ENCODE data around the gene PIP5K1B.
A peak's percentile ranks its signal among the peaks of the same experiment; 100 is the strongest.

Gene PIP5K1B

GRCh38 chr9:68775003-68775730 lies 70.1 kb downstream of the PIP5K1B start:
- H3K9me3 ChIP-seq (ENCODE audit: control insufficient read depth, insufficient read depth, low read length): no peaks in the 10 kb centered on the region

GRCh38 chr9:68777070-68777763 lies 72.2 kb downstream of the PIP5K1B start:
- Histone ChIP-seq H3K9ac (ENCODE audit: low read depth, low read length) (no peak overlapping the region), H3K4me3 (ENCODE audit: low read depth, low read length) (no peak overlapping the region), H3K36me3 (ENCODE audit: control insufficient read depth, insufficient read depth, low read length) (no peaks in the 10 kb centered on the region), H3K27me3 (ENCODE audit: control insufficient read depth, insufficient read depth, low read length) (no peaks in the 10 kb centered on the region), H3K27ac (ENCODE audit: low read depth, low read length) (no peak overlapping the region), H3K4me1 (ENCODE audit: control insufficient read depth, insufficient read depth, low read length) (peaks cover 17% of the 10 kb centered on the region), H3K9me3 (ENCODE audit: control insufficient read depth, insufficient read depth, low read length) (no peaks in the 10 kb centered on the region)

More at GRCh38 chr9:68775003-68775730, 70.1 kb downstream of the PIP5K1B start:
- no peak overlapping the region for H3K27ac ChIP-seq (ENCODE audit: low read depth, low read length)
- no peak overlapping the region for H3K9ac ChIP-seq (ENCODE audit: low read depth, low read length)
- H3K36me3 ChIP-seq (ENCODE audit: control insufficient read depth, insufficient read depth, low read length): no peaks in the 10 kb centered on the region
- no peak overlapping the region for H3K4me3 ChIP-seq (ENCODE audit: low read depth, low read length)
- peaks cover 7% of the 10 kb centered on the region; the same call in 1 of the 2 replicates for H3K4me1 ChIP-seq (ENCODE audit: control insufficient read depth, insufficient read depth, low read length)
- no peaks in the 10 kb centered on the region for H3K27me3 ChIP-seq (ENCODE audit: control insufficient read depth, insufficient read depth, low read length)

- no peaks in the 10 kb centered on the region for H3K36me3 ChIP-seq (ENCODE audit: control insufficient read depth, insufficient read depth, low read length)
- no peak overlapping the region for H3K27ac ChIP-seq (ENCODE audit: low read depth, low read length)
- H3K4me1 ChIP-seq (ENCODE audit: control insufficient read depth, insufficient read depth, low read length): peaks cover 24% of the 10 kb centered on the region
- H3K9me3 ChIP-seq (ENCODE audit: control insufficient read depth, insufficient read depth, low read length): no peaks in the 10 kb centered on the region
- H3K9ac ChIP-seq (ENCODE audit: low read depth, low read length): no peak overlapping the region
- no peaks in the 10 kb centered on the region for H3K27me3 ChIP-seq (ENCODE audit: control insufficient read depth, insufficient read depth, low read length)
- H3K4me3 ChIP-seq (ENCODE audit: low read depth, low read length): no peak overlapping the region
Measured at GRCh38 chr9:68778635-68779034, 73.6 kb downstream of the PIP5K1B start.

- Histone ChIP-seq H3K9me3 (ENCODE audit: control insufficient read depth, insufficient read depth, low read length) (no peaks in the 10 kb centered on the region), H3K36me3 (ENCODE audit: control insufficient read depth, insufficient read depth, low read length) (no peaks in the 10 kb centered on the region), H3K9ac (ENCODE audit: low read depth, low read length) (peak overlapping the region; percentile 87), H3K4me3 (ENCODE audit: low read depth, low read length) (peak overlapping the region; percentile 91), H3K27me3 (ENCODE audit: control insufficient read depth, insufficient read depth, low read length) (no peaks in the 10 kb centered on the region), H3K27ac (ENCODE audit: low read depth, low read length) (peak overlapping the region; percentile 87), H3K4me1 (ENCODE audit: control insufficient read depth, insufficient read depth, low read length) (peaks cover 26% of the 10 kb centered on the region)
Measured at GRCh38 chr9:68779558-68780379, 74.7 kb downstream of the PIP5K1B start.

GRCh38 chr9:68780380-68780712 lies 75.3 kb downstream of the PIP5K1B start:
- H3K36me3 ChIP-seq (ENCODE audit: control insufficient read depth, insufficient read depth, low read length): no peaks in the 10 kb centered on the region
- H3K27me3 ChIP-seq (ENCODE audit: control insufficient read depth, insufficient read depth, low read length): no peaks in the 10 kb centered on the region
- peak overlapping the region; percentile 37; the same call in 1 of the 2 replicates for H3K9ac ChIP-seq (ENCODE audit: low read depth, low read length)
- peak overlapping the region; percentile 91 for H3K4me3 ChIP-seq (ENCODE audit: low read depth, low read length)
- no peaks in the 10 kb centered on the region for H3K9me3 ChIP-seq (ENCODE audit: control insufficient read depth, insufficient read depth, low read length)
- H3K27ac ChIP-seq (ENCODE audit: low read depth, low read length): peak overlapping the region; percentile 87
- H3K4me1 ChIP-seq (ENCODE audit: control insufficient read depth, insufficient read depth, low read length): peaks cover 26% of the 10 kb centered on the region

- Histone ChIP-seq H3K36me3 (ENCODE audit: control insufficient read depth, insufficient read depth, low read length) (no peaks in the 10 kb centered on the region), H3K4me1 (ENCODE audit: control insufficient read depth, insufficient read depth, low read length) (peaks cover 26% of the 10 kb centered on the region), H3K4me3 (ENCODE audit: low read depth, low read length) (peak overlapping the region; percentile 91), H3K9me3 (ENCODE audit: control insufficient read depth, insufficient read depth, low read length) (no peaks in the 10 kb centered on the region), H3K27ac (ENCODE audit: low read depth, low read length) (no peak overlapping the region), H3K27me3 (ENCODE audit: control insufficient read depth, insufficient read depth, low read length) (no peaks in the 10 kb centered on the region), H3K9ac (ENCODE audit: low read depth, low read length) (peak overlapping the region; percentile 37; the same call in 1 of the 2 replicates)
Measured at GRCh38 chr9:68780720-68781119, 75.7 kb downstream of the PIP5K1B start.

GRCh38 chr9:68781928-68782327 lies 76.9 kb downstream of the PIP5K1B start:
- H3K4me1 ChIP-seq (ENCODE audit: control insufficient read depth, insufficient read depth, low read length): peaks cover 26% of the 10 kb centered on the region
- H3K36me3 ChIP-seq (ENCODE audit: control insufficient read depth, insufficient read depth, low read length): no peaks in the 10 kb centered on the region
- no peak overlapping the region for H3K9ac ChIP-seq (ENCODE audit: low read depth, low read length)
- no peak overlapping the region for H3K4me3 ChIP-seq (ENCODE audit: low read depth, low read length)
- no peak overlapping the region for H3K27ac ChIP-seq (ENCODE audit: low read depth, low read length)
- no peaks in the 10 kb centered on the region for H3K27me3 ChIP-seq (ENCODE audit: control insufficient read depth, insufficient read depth, low read length)
- H3K9me3 ChIP-seq (ENCODE audit: control insufficient read depth, insufficient read depth, low read length): no peaks in the 10 kb centered on the region

GRCh38 chr9:68782546-68782945 lies 77.5 kb downstream of the PIP5K1B start:
- no peak overlapping the region for H3K9ac ChIP-seq (ENCODE audit: low read depth, low read length)

GRCh38 chr9:68785965-68786364 lies 80.9 kb downstream of the PIP5K1B start:
- H3K27me3 ChIP-seq (ENCODE audit: control insufficient read depth, insufficient read depth, low read length): no peaks in the 10 kb centered on the region
- no peak overlapping the region for H3K9ac ChIP-seq (ENCODE audit: low read depth, low read length)
- no peaks in the 10 kb centered on the region for H3K9me3 ChIP-seq (ENCODE audit: control insufficient read depth, insufficient read depth, low read length)
- no peak overlapping the region for H3K4me3 ChIP-seq (ENCODE audit: low read depth, low read length)
- peaks cover 17% of the 10 kb centered on the region for H3K4me1 ChIP-seq (ENCODE audit: control insufficient read depth, insufficient read depth, low read length)
- no peaks in the 10 kb centered on the region for H3K36me3 ChIP-seq (ENCODE audit: control insufficient read depth, insufficient read depth, low read length)
- no peak overlapping the region for H3K27ac ChIP-seq (ENCODE audit: low read depth, low read length)

More at GRCh38 chr9:68782546-68782945, 77.5 kb downstream of the PIP5K1B start:
- H3K4me1 ChIP-seq (ENCODE audit: control insufficient read depth, insufficient read depth, low read length): peaks cover 26% of the 10 kb centered on the region
- peak overlapping the region; percentile 4; the same call in 1 of the 2 replicates for H3K4me3 ChIP-seq (ENCODE audit: low read depth, low read length)
- H3K36me3 ChIP-seq (ENCODE audit: control insufficient read depth, insufficient read depth, low read length): no peaks in the 10 kb centered on the region
- H3K9me3 ChIP-seq (ENCODE audit: control insufficient read depth, insufficient read depth, low read length): no peaks in the 10 kb centered on the region
- no peaks in the 10 kb centered on the region for H3K27me3 ChIP-seq (ENCODE audit: control insufficient read depth, insufficient read depth, low read length)
- no peak overlapping the region for H3K27ac ChIP-seq (ENCODE audit: low read depth, low read length)

- no peaks in the 10 kb centered on the region for H3K27me3 ChIP-seq (ENCODE audit: control insufficient read depth, insufficient read depth, low read length)
- H3K9ac ChIP-seq (ENCODE audit: low read depth, low read length): no peak overlapping the region
- H3K4me1 ChIP-seq (ENCODE audit: control insufficient read depth, insufficient read depth, low read length): peaks cover 4% of the 10 kb centered on the region
- H3K4me3 ChIP-seq (ENCODE audit: low read depth, low read length): no peak overlapping the region
- H3K9me3 ChIP-seq (ENCODE audit: control insufficient read depth, insufficient read depth, low read length): no peaks in the 10 kb centered on the region
- no peak overlapping the region for H3K27ac ChIP-seq (ENCODE audit: low read depth, low read length)
- H3K36me3 ChIP-seq (ENCODE audit: control insufficient read depth, insufficient read depth, low read length): no peaks in the 10 kb centered on the region
Measured at GRCh38 chr9:68791169-68791568, 86.1 kb downstream of the PIP5K1B start.

All from HUES48 (cell line).